ENCODE measurements around the gene CUTC.

DNA sequence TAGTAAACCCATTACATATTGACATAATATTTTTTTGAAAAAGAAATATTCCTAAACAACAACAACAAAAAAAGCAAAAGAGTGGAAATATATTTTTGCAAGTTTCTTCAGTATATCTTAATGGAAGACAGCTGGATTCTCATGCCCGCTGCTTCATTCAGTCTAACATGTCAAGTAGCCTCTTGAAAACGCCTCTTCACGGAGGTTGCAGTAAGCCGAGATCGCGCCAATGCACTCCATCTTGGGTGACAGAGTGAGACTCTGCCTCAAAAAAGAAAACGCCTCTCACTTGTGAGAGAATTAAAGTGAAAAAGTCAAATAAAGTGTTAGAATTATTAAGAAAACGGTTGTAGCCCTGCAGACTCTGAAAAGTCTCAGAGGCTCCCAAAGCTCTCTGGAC is 1.3 kb downstream of the CUTC start:
- TF ChIP-seq, protein P1, sequence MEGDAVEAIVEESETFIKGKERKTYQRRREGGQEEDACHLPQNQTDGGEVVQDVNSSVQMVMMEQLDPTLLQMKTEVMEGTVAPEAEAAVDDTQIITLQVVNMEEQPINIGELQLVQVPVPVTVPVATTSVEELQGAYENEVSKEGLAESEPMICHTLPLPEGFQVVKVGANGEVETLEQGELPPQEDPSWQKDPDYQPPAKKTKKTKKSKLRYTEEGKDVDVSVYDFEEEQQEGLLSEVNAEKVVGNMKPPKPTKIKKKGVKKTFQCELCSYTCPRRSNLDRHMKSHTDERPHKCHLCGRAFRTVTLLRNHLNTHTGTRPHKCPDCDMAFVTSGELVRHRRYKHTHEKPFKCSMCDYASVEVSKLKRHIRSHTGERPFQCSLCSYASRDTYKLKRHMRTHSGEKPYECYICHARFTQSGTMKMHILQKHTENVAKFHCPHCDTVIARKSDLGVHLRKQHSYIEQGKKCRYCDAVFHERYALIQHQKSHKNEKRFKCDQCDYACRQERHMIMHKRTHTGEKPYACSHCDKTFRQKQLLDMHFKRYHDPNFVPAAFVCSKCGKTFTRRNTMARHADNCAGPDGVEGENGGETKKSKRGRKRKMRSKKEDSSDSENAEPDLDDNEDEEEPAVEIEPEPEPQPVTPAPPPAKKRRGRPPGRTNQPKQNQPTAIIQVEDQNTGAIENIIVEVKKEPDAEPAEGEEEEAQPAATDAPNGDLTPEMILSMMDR (IDR thresholded peaks at IDR 0.05), result no peak
- no peak for TF ChIP-seq POLR2A (IDR thresholded peaks at IDR 0.05)

All from Peyer's patch (tissue), 4 donors.